ENCODE measurements around the gene PPIH. TPM values are rescaled to one million over a fixed set of nuclear protein-coding genes. Genes with fewer than 3 reads are reported as not detected.

The PPIH gene
- total RNA-seq, 2 donors from 2014 or later = 63.3 to 73.2 TPM

Other genes with a start within 250 kb of the PPIH start
- 1 to 10 TPM in 1 of 2 donors, under 1 TPM in 1; 0.44 to 1.1 TPM for gene ZMYND12, start 202.4 kb upstream of the PPIH start, total RNA-seq
- gene PPCS, start 201.9 kb upstream of the PPIH start, total RNA-seq = 10 to 100 TPM; 38.7 to 48.9 TPM
- 1 to 10 TPM; 4.8 to 6.4 TPM for gene CCDC30, start 195.1 kb upstream of the PPIH start, total RNA-seq
- gene YBX1, start 24.0 kb downstream of the PPIH start, total RNA-seq = 100 to 1,000 TPM; 655 to 668 TPM
- 10 to 100 TPM; 31.6 to 32.6 TPM for gene CLDN19, start 81.8 kb downstream of the PPIH start, total RNA-seq
- 10 to 100 TPM; 51.7 to 68.3 TPM for gene P3H1, start 108.6 kb downstream of the PPIH start, total RNA-seq
- 1 to 10 TPM; 4.8 to 7.3 TPM for gene C1orf50, start 108.8 kb downstream of the PPIH start, total RNA-seq
- under 1 TPM; 0.20 to 0.66 TPM for gene TMEM269, start 126.6 kb downstream of the PPIH start, total RNA-seq
- gene ERMAP, start 158.7 kb downstream of the PPIH start, total RNA-seq = 1 to 10 TPM; 5.1 to 5.7 TPM
- gene SVBP, start 159.0 kb downstream of the PPIH start, total RNA-seq = 10 to 100 TPM; 40.2 to 45.3 TPM
- 10 to 100 TPM; 15.5 to 16.6 TPM for gene ZNF691, start 188.2 kb downstream of the PPIH start, total RNA-seq